ENCODE results near the gene ST8SIA6.

Gene ST8SIA6

GRCh38 chr10:17356820-17357219, 97.6 kb downstream of the ST8SIA6 start:
- H2AFZ ChIP-seq (ENCODE audit: low read depth, low read length, severe bottlenecking): no peak overlapping the region
- H3K9ac ChIP-seq (ENCODE audit: low read length): no peak overlapping the region
- H3K79me2 ChIP-seq (ENCODE audit: insufficient read depth, low read length): no peaks in the 10 kb centered on the region
- TF ChIP-seq EZH2phosphoT487 (conservative IDR thresholded peaks at IDR 0.05; ENCODE audit: low read length): no peak
- TF ChIP-seq CTCF (IDR thresholded peaks at IDR 0.05; ENCODE audit: insufficient read depth, low read length, poor library complexity, severe bottlenecking): no peak
- no peaks in the 10 kb centered on the region for H3K9me3 ChIP-seq (ENCODE audit: insufficient read depth, low read length)
- H3K27ac ChIP-seq (ENCODE audit: low read depth, low read length): no peak overlapping the region
- no peak overlapping the region for H3K4me2 ChIP-seq (ENCODE audit: low read depth, low read length, poor library complexity, severe bottlenecking)
- H3K27me3 ChIP-seq (ENCODE audit: low read length): no peaks in the 10 kb centered on the region
- H4K20me1 ChIP-seq (ENCODE audit: low read depth, low read length): no peaks in the 10 kb centered on the region
- no peaks in the 10 kb centered on the region for H3F3A ChIP-seq (ENCODE audit: insufficient read depth)
- H3K9me2 ChIP-seq (replicated peaks; ENCODE audit: insufficient read depth, low read length): no peaks in the 10 kb centered on the region
- no peaks in the 10 kb centered on the region for H3K36me3 ChIP-seq (ENCODE audit: low read length)
- H3K4me3 ChIP-seq (ENCODE audit: insufficient read depth, low read length, poor library complexity, severe bottlenecking): no peak overlapping the region

- no peak overlapping the region for H2AFZ ChIP-seq (ENCODE audit: low read depth, low read length, severe bottlenecking)
- H3K9ac ChIP-seq (ENCODE audit: low read length): no peak overlapping the region
- H4K20me1 ChIP-seq (ENCODE audit: low read depth, low read length): no peaks in the 10 kb centered on the region
- TF ChIP-seq EZH2phosphoT487 (conservative IDR thresholded peaks at IDR 0.05; ENCODE audit: low read length) (no peak), CTCF (IDR thresholded peaks at IDR 0.05; ENCODE audit: insufficient read depth, low read length, poor library complexity, severe bottlenecking) (no peak)
- no peaks in the 10 kb centered on the region for H3F3A ChIP-seq (ENCODE audit: insufficient read depth)
- H3K4me3 ChIP-seq (ENCODE audit: insufficient read depth, low read length, poor library complexity, severe bottlenecking): no peak overlapping the region
- no peak overlapping the region for H3K4me2 ChIP-seq (ENCODE audit: low read depth, low read length, poor library complexity, severe bottlenecking)
- no peaks in the 10 kb centered on the region for H3K9me3 ChIP-seq (ENCODE audit: insufficient read depth, low read length)
- H3K79me2 ChIP-seq (ENCODE audit: insufficient read depth, low read length): no peaks in the 10 kb centered on the region
- no peaks in the 10 kb centered on the region for H3K36me3 ChIP-seq (ENCODE audit: low read length)
- H3K27me3 ChIP-seq (ENCODE audit: low read length): no peaks in the 10 kb centered on the region
- no peak overlapping the region for H3K27ac ChIP-seq (ENCODE audit: low read depth, low read length)
- H3K9me2 ChIP-seq (replicated peaks; ENCODE audit: insufficient read depth, low read length): no peaks in the 10 kb centered on the region
These were observed 99.6 kb downstream of the ST8SIA6 start for GRCh38 chr10:17354781-17355180.

- no peaks in the 10 kb centered on the region for H3K79me2 ChIP-seq (ENCODE audit: insufficient read depth, low read length)
- no peaks in the 10 kb centered on the region for H4K20me1 ChIP-seq (ENCODE audit: low read depth, low read length)
- no peaks in the 10 kb centered on the region for H3K9me3 ChIP-seq (ENCODE audit: insufficient read depth, low read length)
- no peak overlapping the region for H3K4me3 ChIP-seq (ENCODE audit: insufficient read depth, low read length, poor library complexity, severe bottlenecking)
- no peaks in the 10 kb centered on the region for H3K9me2 ChIP-seq (replicated peaks; ENCODE audit: insufficient read depth, low read length)
- no peak overlapping the region for H2AFZ ChIP-seq (ENCODE audit: low read depth, low read length, severe bottlenecking)
- H3K4me2 ChIP-seq (ENCODE audit: low read depth, low read length, poor library complexity, severe bottlenecking): no peak overlapping the region
- no peak overlapping the region for H3K9ac ChIP-seq (ENCODE audit: low read length)
- H3F3A ChIP-seq (ENCODE audit: insufficient read depth): no peaks in the 10 kb centered on the region
- no peak overlapping the region for H3K27ac ChIP-seq (ENCODE audit: low read depth, low read length)
- TF ChIP-seq EZH2phosphoT487 (conservative IDR thresholded peaks at IDR 0.05; ENCODE audit: low read length): no peak
- TF ChIP-seq CTCF (IDR thresholded peaks at IDR 0.05; ENCODE audit: insufficient read depth, low read length, poor library complexity, severe bottlenecking): no peak
- no peaks in the 10 kb centered on the region for H3K36me3 ChIP-seq (ENCODE audit: low read length)
- H3K27me3 ChIP-seq (ENCODE audit: low read length): no peaks in the 10 kb centered on the region
These were observed 100.7 kb downstream of the ST8SIA6 start for GRCh38 chr10:17353568-17354300.

Data from SU-DHL-6 (cell line).